Type B pancreatic cell (in vitro differentiated cells): ENCODE measurements around the gene PLGRKT. TPM values are rescaled to one million over a fixed set of nuclear protein-coding genes. Genes with fewer than 3 reads are reported as not detected.
A peak's percentile ranks its signal among the peaks of the same experiment; 100 is the strongest.

Experiments used
- DNase-seq: peaks from one replicate; pipeline ENCODE4 v3.0.0; 2021; ENCODE audit warnings: mixed read lengths; ENCODE audit not compliant: unreplicated experiment; ENCODE audit errors: extremely low spot score
- H3K27ac Mint-ChIP-seq: 2 replicates; pipeline ENCODE4 v1.8.0; 2021; ENCODE audit warnings: mild to moderate bottlenecking, mixed read lengths
- H3K27me3 Mint-ChIP-seq: 2 replicates; pipeline ENCODE4 v1.8.0; 2021; ENCODE audit warnings: mixed read lengths
- H3K36me3 Mint-ChIP-seq: 2 replicates; pipeline ENCODE4 v1.8.0; 2021; ENCODE audit warnings: mixed read lengths
- H3K4me1 Mint-ChIP-seq: one replicate; pipeline ENCODE4 v1.8.0; 2021; ENCODE audit warnings: mixed read lengths; ENCODE audit not compliant: unreplicated experiment
- H3K4me3 Mint-ChIP-seq: 2 replicates; pipeline ENCODE4 v1.8.0; 2021; ENCODE audit warnings: mild to moderate bottlenecking, mixed read lengths
- H3K9me3 Mint-ChIP-seq: 2 replicates; pipeline ENCODE4 v1.8.0; 2021; ENCODE audit warnings: mixed read lengths
- total RNA-seq: library from RNA; stranded (reverse); gene quantifications from 2 replicates; pipeline ENCODE4 v1.2.1, GENCODE V29; 2021; ENCODE audit warnings: low replicate concordance
- TF ChIP-seq, protein P1 (sequence below): fragments of 200-600 bp; sonication (generic); conservative IDR thresholded peaks from 2 replicates; pipeline ENCODE4 v1.5.0; 2021; ENCODE audit warnings: antibody characterized with exemption, mild to moderate bottlenecking

Gene PLGRKT
- total RNA-seq, 1 donor from 2014 or later, result 25.6 TPM

DNA sequence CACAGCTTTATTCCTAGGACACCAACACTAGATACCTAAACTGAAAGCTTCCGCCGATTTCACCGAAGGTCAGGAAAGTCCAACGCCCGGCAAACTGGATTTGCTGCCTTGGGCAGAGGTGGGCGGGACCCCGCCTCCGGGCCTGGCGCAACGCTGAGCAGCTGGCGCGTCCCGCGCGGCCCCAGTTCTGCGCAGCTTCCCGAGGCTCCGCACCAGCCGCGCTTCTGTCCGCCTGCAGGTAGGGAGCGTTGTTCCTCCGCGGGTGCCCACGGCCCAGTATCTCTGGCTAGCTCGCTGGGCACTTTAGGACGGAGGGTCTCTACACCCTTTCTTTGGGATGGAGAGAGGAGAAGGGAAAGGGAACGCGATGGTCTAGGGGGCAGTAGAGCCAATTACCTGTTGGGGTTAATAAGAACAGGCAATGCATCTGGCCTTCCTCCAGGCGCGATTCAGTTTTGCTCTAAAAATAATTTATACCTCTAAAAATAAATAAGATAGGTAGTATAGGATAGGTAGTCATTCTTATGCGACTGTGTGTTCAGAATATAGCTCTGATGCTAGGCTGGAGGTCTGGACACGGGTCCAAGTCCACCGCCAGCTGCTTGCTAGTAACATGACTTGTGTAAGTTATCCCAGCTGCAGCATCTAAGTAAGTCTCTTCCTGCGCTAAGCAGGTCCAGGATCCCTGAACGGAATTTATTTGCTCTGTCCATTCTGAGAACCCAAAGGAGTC is 12.8 kb upstream of the PLGRKT start, which contains the start of gene CD274:
Gene CD274, plus strand, starts transcription at position 184 of the 733 bp plus-strand sequence. CDS start 5,572 bp downstream, outside the sequence.
- Mint-ChIP-seq H3K27me3 (no peaks in the 10 kb centered on the region), H3K36me3 (no peaks in the 10 kb centered on the region), H3K4me1 (peaks cover 6% of the 10 kb centered on the region), H3K27ac (peak within 1 kb of the TSS; percentile 77), H3K9me3 (peaks cover 6% of the 10 kb centered on the region), H3K4me3 (peak within 1 kb of the TSS; percentile 88)
- TF ChIP-seq, protein P1, sequence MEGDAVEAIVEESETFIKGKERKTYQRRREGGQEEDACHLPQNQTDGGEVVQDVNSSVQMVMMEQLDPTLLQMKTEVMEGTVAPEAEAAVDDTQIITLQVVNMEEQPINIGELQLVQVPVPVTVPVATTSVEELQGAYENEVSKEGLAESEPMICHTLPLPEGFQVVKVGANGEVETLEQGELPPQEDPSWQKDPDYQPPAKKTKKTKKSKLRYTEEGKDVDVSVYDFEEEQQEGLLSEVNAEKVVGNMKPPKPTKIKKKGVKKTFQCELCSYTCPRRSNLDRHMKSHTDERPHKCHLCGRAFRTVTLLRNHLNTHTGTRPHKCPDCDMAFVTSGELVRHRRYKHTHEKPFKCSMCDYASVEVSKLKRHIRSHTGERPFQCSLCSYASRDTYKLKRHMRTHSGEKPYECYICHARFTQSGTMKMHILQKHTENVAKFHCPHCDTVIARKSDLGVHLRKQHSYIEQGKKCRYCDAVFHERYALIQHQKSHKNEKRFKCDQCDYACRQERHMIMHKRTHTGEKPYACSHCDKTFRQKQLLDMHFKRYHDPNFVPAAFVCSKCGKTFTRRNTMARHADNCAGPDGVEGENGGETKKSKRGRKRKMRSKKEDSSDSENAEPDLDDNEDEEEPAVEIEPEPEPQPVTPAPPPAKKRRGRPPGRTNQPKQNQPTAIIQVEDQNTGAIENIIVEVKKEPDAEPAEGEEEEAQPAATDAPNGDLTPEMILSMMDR, result peak; percentile 63
- DNase-seq, result peak; percentile 81

DNA sequence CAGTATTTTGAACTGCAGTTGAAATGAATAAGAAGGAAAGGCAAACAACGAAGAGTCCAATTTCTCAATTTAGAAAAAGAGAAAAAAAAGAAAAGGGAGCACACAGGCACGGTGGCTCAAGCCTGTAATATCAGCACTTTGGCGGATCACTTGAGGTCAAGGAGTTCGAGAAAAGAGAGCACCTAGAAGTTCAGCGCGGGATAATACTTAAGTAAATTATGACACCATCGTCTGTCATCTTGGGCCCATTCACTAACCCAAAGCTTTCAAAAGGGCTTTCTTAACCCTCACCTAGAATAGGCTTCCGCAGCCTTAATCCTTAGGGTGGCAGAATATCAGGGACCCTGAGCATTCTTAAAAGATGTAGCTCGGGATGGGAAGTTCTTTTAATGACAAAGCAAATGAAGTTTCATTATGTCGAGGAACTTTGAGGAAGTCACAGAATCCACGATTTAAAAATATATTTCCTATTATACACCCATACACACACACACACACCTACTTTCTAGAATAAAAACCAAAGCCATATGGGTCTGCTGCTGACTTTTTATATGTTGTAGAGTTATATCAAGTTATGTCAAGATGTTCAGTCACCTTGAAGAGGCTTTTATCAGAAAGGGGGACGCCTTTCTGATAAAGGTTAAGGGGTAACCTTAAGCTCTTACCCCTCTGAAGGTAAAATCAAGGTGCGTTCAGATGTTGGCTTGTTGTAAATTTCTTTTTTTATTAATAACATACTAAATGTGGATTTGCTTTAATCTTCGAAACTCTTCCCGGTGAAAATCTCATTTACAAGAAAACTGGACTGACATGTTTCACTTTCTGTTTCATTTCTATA is 12.0 kb upstream of the PLGRKT start:
- H3K27ac Mint-ChIP-seq, result peak overlapping the region; percentile 77
- H3K27me3 Mint-ChIP-seq, result no peaks in the 10 kb centered on the region

DNA sequence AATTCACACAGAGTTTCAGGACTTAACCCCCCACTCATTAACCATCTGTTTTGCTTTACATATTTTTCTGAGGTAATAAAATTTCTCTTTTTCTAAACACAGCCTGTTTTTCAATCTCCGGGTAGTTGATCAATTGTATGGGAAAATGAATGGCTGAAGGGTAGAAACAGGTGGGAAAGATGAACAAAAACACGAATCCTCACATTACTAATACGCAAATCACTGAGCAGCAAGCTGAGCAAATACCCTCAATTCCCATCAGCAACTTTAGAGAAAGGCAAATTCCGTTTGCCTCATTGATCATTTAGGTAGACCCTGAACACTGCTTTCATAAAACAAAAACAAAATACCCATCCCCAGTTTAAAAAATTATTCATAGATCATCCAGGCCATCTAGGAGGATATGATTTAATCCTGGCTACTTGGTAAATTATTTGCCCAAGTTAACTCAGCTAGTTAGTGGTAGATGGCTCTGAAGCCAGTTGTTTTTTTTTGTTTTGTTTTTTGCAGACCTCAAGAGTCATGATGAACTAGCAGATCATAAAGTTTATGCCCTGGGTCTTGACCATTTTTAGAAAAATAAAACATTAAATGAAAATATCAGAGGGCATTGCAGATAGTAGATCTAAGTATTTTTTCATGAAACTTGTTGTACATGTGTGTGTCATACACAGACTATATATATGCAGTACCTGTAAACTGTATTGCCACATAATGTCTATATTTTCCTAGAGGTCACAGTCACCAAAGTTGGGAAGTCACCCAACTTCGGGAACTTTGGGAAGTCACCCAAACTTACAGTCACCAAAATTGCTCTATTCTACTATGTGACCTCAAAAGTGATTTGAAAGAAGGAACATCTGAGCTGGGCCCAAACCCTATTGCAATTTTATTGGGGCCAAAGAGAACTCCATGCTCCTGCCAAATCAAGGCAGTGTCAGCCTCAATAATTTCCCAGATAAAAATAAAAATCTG is 11.0 kb upstream of the PLGRKT start:
- Mint-ChIP-seq H3K27ac (peak overlapping the region; percentile 37), H3K36me3 (no peaks in the 10 kb centered on the region), H3K4me1 (peaks cover 6% of the 10 kb centered on the region), H3K27me3 (no peaks in the 10 kb centered on the region), H3K9me3 (peaks cover 6% of the 10 kb centered on the region), H3K4me3 (peak overlapping the region; percentile 77)
- no peak for DNase-seq
- TF ChIP-seq, protein P1, result no peak

More for the DNA sequence above, 12.0 kb upstream of the PLGRKT start:
- TF ChIP-seq, protein P1, result no peak
- Mint-ChIP-seq H3K36me3 (no peaks in the 10 kb centered on the region), H3K9me3 (peaks cover 6% of the 10 kb centered on the region), H3K4me3 (peak overlapping the region; percentile 88), H3K4me1 (peaks cover 6% of the 10 kb centered on the region)
- no peak for DNase-seq

DNA sequence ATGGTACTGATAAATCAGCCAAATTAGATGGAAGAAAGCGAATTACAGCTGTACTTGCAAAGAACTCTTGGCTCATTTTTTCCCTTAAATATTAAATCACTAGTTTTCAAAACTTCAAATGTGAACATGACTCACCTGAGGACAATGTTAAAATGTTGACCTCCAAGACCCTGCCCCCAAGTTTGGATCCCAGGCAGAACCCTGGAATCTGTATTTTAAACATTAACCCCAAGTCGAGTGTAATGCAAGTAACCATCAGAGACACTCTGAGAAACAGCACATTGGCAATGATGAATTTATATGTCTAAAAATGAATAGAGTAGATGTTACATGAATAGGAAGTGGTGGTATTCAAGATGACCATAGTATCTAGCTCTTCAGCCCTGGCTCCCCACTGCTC is 10.3 kb upstream of the PLGRKT start:
- Mint-ChIP-seq H3K4me3 (no peak overlapping the region), H3K4me1 (peaks cover 6% of the 10 kb centered on the region), H3K27ac (peak overlapping the region; percentile 9), H3K9me3 (peaks cover 6% of the 10 kb centered on the region), H3K36me3 (no peaks in the 10 kb centered on the region), H3K27me3 (no peaks in the 10 kb centered on the region)
- TF ChIP-seq, protein P1, result no peak
- DNase-seq, result no peak

DNA sequence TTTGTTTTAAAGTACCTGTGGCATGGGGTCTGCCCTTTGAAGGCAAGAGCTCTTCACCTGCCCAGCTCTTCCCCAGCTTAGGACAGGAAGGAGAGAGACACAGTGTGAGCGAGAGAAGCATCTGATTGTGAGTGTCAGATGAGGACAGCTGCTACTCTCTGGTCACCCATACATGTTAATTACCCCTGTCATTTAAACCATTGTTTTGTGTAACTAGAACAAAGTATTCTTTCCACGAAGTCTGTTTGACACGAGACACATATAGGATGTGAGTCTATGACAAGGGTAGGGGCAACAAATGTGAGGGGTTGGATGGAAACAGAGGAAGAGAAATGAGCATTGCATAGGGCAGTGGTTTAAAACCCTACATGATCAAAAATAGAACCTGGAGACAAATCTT is 9.6 kb upstream of the PLGRKT start:
- Mint-ChIP-seq H3K4me1 (peaks cover 6% of the 10 kb centered on the region), H3K4me3 (no peak overlapping the region), H3K36me3 (no peaks in the 10 kb centered on the region), H3K27ac (peak overlapping the region; percentile 77), H3K9me3 (peaks cover 6% of the 10 kb centered on the region), H3K27me3 (no peaks in the 10 kb centered on the region)
- DNase-seq, result no peak
- TF ChIP-seq, protein P1, result no peak
